ENCODE results near the gene POLR1D.

DNA sequence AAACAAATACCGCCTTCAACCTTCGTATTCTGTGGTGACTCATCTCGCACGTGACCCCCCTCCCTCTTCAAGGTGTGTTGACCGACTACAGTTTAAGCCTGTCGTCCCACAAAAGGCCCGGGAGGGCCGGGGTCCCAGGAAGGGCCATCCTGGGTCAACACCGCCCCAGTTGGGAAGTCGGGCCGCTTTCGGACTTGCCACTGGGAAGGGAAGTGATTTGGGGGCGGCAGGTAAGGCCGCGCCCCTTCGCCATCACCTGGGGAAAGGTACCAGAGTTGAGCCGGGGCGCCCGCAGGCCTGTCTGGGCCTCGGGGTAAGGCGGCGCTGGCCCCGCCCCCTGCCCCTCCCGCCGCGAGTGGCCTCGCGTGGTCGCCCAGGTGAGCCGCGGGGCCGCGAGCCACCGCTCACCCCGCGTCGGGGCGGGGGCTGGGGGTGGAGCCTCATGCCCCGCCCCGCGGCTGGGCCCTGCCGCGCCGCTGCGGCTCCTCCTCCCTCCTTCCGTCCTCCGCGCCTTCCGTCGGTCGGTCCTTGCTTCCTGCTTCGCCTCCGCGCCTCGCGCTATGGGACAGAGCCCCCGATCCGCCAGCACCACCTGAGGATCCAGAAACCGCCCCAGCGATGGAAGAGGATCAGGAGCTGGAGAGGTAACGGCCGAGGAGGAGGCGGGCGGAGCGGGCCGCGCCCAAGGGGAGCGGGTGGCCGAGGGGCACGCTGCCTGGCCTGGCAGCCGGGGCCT, at the start of gene POLR1D:
- TF ChIP-seq, protein P1, sequence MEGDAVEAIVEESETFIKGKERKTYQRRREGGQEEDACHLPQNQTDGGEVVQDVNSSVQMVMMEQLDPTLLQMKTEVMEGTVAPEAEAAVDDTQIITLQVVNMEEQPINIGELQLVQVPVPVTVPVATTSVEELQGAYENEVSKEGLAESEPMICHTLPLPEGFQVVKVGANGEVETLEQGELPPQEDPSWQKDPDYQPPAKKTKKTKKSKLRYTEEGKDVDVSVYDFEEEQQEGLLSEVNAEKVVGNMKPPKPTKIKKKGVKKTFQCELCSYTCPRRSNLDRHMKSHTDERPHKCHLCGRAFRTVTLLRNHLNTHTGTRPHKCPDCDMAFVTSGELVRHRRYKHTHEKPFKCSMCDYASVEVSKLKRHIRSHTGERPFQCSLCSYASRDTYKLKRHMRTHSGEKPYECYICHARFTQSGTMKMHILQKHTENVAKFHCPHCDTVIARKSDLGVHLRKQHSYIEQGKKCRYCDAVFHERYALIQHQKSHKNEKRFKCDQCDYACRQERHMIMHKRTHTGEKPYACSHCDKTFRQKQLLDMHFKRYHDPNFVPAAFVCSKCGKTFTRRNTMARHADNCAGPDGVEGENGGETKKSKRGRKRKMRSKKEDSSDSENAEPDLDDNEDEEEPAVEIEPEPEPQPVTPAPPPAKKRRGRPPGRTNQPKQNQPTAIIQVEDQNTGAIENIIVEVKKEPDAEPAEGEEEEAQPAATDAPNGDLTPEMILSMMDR (IDR thresholded peaks at IDR 0.05): no peak
- TF ChIP-seq POLR2AphosphoS5 (IDR thresholded peaks at IDR 0.05; ENCODE audit: low read depth, low read length) (peak; percentile 53; the same call in 1 of the 2 replicates), SIN3A (IDR thresholded peaks at IDR 0.05; ENCODE audit: borderline replicate concordance, insufficient read depth, low read depth, low read length) (no peak), TCF7L2 (IDR thresholded peaks at IDR 0.05; ENCODE audit: low read depth, low read length) (peak; percentile 26; the same call in 1 of the 2 replicates)
- TF ChIP-seq, protein P2, sequence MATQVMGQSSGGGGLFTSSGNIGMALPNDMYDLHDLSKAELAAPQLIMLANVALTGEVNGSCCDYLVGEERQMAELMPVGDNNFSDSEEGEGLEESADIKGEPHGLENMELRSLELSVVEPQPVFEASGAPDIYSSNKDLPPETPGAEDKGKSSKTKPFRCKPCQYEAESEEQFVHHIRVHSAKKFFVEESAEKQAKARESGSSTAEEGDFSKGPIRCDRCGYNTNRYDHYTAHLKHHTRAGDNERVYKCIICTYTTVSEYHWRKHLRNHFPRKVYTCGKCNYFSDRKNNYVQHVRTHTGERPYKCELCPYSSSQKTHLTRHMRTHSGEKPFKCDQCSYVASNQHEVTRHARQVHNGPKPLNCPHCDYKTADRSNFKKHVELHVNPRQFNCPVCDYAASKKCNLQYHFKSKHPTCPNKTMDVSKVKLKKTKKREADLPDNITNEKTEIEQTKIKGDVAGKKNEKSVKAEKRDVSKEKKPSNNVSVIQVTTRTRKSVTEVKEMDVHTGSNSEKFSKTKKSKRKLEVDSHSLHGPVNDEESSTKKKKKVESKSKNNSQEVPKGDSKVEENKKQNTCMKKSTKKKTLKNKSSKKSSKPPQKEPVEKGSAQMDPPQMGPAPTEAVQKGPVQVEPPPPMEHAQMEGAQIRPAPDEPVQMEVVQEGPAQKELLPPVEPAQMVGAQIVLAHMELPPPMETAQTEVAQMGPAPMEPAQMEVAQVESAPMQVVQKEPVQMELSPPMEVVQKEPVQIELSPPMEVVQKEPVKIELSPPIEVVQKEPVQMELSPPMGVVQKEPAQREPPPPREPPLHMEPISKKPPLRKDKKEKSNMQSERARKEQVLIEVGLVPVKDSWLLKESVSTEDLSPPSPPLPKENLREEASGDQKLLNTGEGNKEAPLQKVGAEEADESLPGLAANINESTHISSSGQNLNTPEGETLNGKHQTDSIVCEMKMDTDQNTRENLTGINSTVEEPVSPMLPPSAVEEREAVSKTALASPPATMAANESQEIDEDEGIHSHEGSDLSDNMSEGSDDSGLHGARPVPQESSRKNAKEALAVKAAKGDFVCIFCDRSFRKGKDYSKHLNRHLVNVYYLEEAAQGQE (IDR thresholded peaks at IDR 0.05; ENCODE audit: insufficient read depth in 1 of 2, low read depth in 2 of 2, low read length in 1 of 2): no peak

Data from Panc1 (cell line).